ENCODE results near the gene DGCR8.

The DGCR8 gene

GRCh38 chr22:20089977-20090729 is 10.1 kb downstream of the DGCR8 start:
- Histone ChIP-seq H4K20me1 (ENCODE audit: insufficient read depth, low read length) (peaks cover under 1% of the 10 kb centered on the region; the same call in 1 of the 2 replicates), H3K27me3 (ENCODE audit: low read depth, low read length) (no peaks in the 10 kb centered on the region), H3K4me2 (ENCODE audit: low read length) (no peak overlapping the region), H3K79me2 (ENCODE audit: low read length) (peaks cover 11% of the 10 kb centered on the region), H3K36me3 (replicated peaks; ENCODE audit: low read depth, low read length) (peaks cover 80% of the 10 kb centered on the region), H3K27ac (ENCODE audit: low read length) (no peak overlapping the region), H3K4me1 (ENCODE audit: low read length) (no peaks in the 10 kb centered on the region), H3K9me3 (ENCODE audit: insufficient read depth, low read length) (no peaks in the 10 kb centered on the region), H3K9ac (ENCODE audit: low read length) (no peak overlapping the region), H2AFZ (ENCODE audit: low read depth, low read length) (no peak overlapping the region), H3K4me3 (ENCODE audit: low read length) (no peak overlapping the region)
- TF ChIP-seq CTCF (IDR thresholded peaks at IDR 0.05; ENCODE audit: low read depth, low read length) (no peak), EZH2phosphoT487 (IDR thresholded peaks at IDR 0.05; ENCODE audit: low read depth) (no peak)

GRCh38 chr22:20090730-20091240 is 10.7 kb downstream of the DGCR8 start:
- no peak overlapping the region for H2AFZ ChIP-seq (ENCODE audit: low read depth, low read length)
- H3K9me3 ChIP-seq (ENCODE audit: insufficient read depth, low read length), result no peaks in the 10 kb centered on the region
- H4K20me1 ChIP-seq (ENCODE audit: insufficient read depth, low read length), result no peaks in the 10 kb centered on the region
- peaks cover 4% of the 10 kb centered on the region for H3K79me2 ChIP-seq (ENCODE audit: low read length)
- TF ChIP-seq EZH2phosphoT487 (IDR thresholded peaks at IDR 0.05; ENCODE audit: low read depth) (no peak), CTCF (IDR thresholded peaks at IDR 0.05; ENCODE audit: low read depth, low read length) (no peak)
- no peak overlapping the region for H3K4me3 ChIP-seq (ENCODE audit: low read length)
- H3K27ac ChIP-seq (ENCODE audit: low read length), result no peak overlapping the region
- no peaks in the 10 kb centered on the region for H3K4me1 ChIP-seq (ENCODE audit: low read length)
- no peaks in the 10 kb centered on the region for H3K27me3 ChIP-seq (ENCODE audit: low read depth, low read length)
- peaks cover 83% of the 10 kb centered on the region for H3K36me3 ChIP-seq (replicated peaks; ENCODE audit: low read depth, low read length)
- H3K4me2 ChIP-seq (ENCODE audit: low read length), result no peak overlapping the region
- H3K9ac ChIP-seq (ENCODE audit: low read length), result no peak overlapping the region

- H3K4me3 ChIP-seq (ENCODE audit: low read length), result no peak overlapping the region
- no peak overlapping the region for H3K27ac ChIP-seq (ENCODE audit: low read length)
- no peaks in the 10 kb centered on the region for H4K20me1 ChIP-seq (ENCODE audit: insufficient read depth, low read length)
- peaks cover 86% of the 10 kb centered on the region for H3K36me3 ChIP-seq (replicated peaks; ENCODE audit: low read depth, low read length)
- H3K79me2 ChIP-seq (ENCODE audit: low read length), result no peaks in the 10 kb centered on the region
- no peak overlapping the region for H2AFZ ChIP-seq (ENCODE audit: low read depth, low read length)
- H3K27me3 ChIP-seq (ENCODE audit: low read depth, low read length), result no peaks in the 10 kb centered on the region
- H3K4me1 ChIP-seq (ENCODE audit: low read length), result no peaks in the 10 kb centered on the region
- TF ChIP-seq CTCF (IDR thresholded peaks at IDR 0.05; ENCODE audit: low read depth, low read length), result no peak
- TF ChIP-seq EZH2phosphoT487 (IDR thresholded peaks at IDR 0.05; ENCODE audit: low read depth), result no peak
- no peak overlapping the region for H3K9ac ChIP-seq (ENCODE audit: low read length)
- H3K4me2 ChIP-seq (ENCODE audit: low read length), result no peak overlapping the region
- H3K9me3 ChIP-seq (ENCODE audit: insufficient read depth, low read length), result no peaks in the 10 kb centered on the region
These were observed 11.8 kb downstream of the DGCR8 start for GRCh38 chr22:20091690-20092476.

DNA sequence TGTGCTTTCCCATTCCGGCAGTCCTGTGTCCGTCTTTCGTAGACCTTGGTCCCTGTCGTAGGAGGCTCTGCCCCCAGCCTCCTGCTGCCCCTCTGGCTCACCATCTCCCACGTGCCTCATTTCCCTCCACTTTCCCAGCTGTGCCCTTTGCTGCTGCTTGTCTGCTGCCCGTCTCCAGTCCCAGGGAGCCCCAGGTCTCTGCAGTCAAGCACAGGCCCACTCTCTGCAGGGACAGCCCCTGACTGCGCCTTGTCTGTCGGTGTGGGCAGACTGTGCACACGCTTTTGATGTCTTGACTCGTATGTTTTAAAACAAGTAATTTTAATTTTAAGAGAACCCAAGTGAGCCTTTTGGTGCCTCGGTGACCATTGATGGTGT is 12.4 kb downstream of the DGCR8 start:
- no peak for TF ChIP-seq EZH2phosphoT487 (IDR thresholded peaks at IDR 0.05; ENCODE audit: low read depth)
- TF ChIP-seq CTCF (IDR thresholded peaks at IDR 0.05; ENCODE audit: low read depth, low read length), result no peak
- Histone ChIP-seq H3K4me1 (ENCODE audit: low read length) (no peaks in the 10 kb centered on the region), H3K9me3 (ENCODE audit: insufficient read depth, low read length) (no peaks in the 10 kb centered on the region), H4K20me1 (ENCODE audit: insufficient read depth, low read length) (no peaks in the 10 kb centered on the region), H3K27ac (ENCODE audit: low read length) (no peak overlapping the region), H3K9ac (ENCODE audit: low read length) (no peak overlapping the region), H3K27me3 (ENCODE audit: low read depth, low read length) (no peaks in the 10 kb centered on the region), H3K79me2 (ENCODE audit: low read length) (no peaks in the 10 kb centered on the region), H3K4me2 (ENCODE audit: low read length) (no peak overlapping the region), H2AFZ (ENCODE audit: low read depth, low read length) (no peak overlapping the region), H3K36me3 (replicated peaks; ENCODE audit: low read depth, low read length) (peaks cover 86% of the 10 kb centered on the region), H3K4me3 (ENCODE audit: low read length) (no peak overlapping the region)

All from OCI-LY3 (cell line).